ENCODE results near the gene CHRD. TPM values are rescaled to one million over a fixed set of nuclear protein-coding genes. Genes with fewer than 3 reads are reported as not detected.
A peak's percentile ranks its signal among the peaks of the same experiment; 100 is the strongest.

The CHRD gene
- total RNA-seq, 1 donor from 2014 or later, result 5.6 TPM

DNA sequence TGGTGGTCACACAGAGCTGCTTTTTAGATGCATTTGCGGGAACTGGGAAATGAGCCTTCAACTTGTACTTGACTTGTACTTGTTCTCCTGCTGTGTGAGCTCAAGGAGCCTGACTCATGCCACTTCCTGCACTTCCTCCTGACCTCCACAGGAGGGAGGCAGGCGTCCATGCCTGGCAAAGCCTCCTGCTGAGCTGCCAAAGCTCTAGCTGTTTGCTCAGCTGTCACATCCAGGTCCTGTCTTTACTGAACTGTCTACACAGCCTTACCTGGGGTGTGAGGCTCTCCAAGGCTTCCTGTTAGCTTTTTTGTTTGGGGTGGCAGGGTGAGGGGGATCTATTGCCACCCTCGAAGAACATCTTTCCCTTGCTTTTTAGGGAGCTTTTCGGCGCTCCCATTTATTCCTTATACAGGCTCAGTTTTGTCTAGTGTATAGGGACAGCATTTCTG lies 8.3 kb upstream of the CHRD start:
- DNase-seq (ENCODE audit: low spot score in 2 of 2, unreplicated experiment in 2 of 2), result peak in 1 of 2 experiments; percentile 73
- H3K9me3 Mint-ChIP-seq, result no peaks in the 10 kb centered on the region
- H3K36me3 Mint-ChIP-seq, result peaks cover 14% of the 10 kb centered on the region
- TF ChIP-seq, protein P1, sequence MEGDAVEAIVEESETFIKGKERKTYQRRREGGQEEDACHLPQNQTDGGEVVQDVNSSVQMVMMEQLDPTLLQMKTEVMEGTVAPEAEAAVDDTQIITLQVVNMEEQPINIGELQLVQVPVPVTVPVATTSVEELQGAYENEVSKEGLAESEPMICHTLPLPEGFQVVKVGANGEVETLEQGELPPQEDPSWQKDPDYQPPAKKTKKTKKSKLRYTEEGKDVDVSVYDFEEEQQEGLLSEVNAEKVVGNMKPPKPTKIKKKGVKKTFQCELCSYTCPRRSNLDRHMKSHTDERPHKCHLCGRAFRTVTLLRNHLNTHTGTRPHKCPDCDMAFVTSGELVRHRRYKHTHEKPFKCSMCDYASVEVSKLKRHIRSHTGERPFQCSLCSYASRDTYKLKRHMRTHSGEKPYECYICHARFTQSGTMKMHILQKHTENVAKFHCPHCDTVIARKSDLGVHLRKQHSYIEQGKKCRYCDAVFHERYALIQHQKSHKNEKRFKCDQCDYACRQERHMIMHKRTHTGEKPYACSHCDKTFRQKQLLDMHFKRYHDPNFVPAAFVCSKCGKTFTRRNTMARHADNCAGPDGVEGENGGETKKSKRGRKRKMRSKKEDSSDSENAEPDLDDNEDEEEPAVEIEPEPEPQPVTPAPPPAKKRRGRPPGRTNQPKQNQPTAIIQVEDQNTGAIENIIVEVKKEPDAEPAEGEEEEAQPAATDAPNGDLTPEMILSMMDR (IDR thresholded peaks at IDR 0.05; ENCODE audit: unreplicated experiment), result peak; percentile 79
- no peak overlapping the region for H3K27ac Mint-ChIP-seq
- H3K4me3 Mint-ChIP-seq, result no peak overlapping the region
- H3K4me1 Mint-ChIP-seq, result peaks cover 13% of the 10 kb centered on the region
- peaks cover 20% of the 10 kb centered on the region for H3K27me3 Mint-ChIP-seq (ENCODE audit: low read depth)

DNA sequence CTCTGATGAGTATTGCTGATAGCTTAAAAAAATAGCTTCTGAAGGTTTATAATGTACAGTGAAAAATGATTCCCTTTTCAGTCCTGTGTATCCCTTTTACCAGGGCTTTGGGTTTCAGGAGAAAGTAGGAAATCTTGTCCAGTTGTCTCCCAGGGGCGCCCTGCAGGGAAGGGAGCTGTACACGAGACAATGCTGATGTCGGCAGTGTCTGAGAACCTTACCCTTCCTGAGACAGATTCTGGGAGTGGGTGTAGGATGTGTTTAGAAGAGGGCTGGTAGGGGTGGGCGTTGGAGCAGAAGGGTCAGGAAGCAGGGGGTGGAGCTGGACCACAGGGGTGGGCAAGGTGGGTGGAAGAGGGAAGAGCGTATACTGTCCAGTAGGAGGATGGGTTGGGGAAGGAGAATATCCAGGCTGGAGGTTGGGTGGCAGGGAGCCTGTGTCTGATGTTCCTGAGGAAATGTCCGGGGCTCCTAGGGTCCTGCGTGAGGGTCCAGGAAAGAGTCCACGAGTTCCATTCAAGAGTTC lies 7.5 kb upstream of the CHRD start:
- Mint-ChIP-seq H3K27me3 (ENCODE audit: low read depth) (peaks cover 20% of the 10 kb centered on the region), H3K36me3 (peaks cover 9% of the 10 kb centered on the region), H3K4me1 (peaks cover 10% of the 10 kb centered on the region), H3K4me3 (no peak overlapping the region), H3K9me3 (no peaks in the 10 kb centered on the region), H3K27ac (no peak overlapping the region)
- TF ChIP-seq, protein P1 (IDR thresholded peaks at IDR 0.05; ENCODE audit: unreplicated experiment), result no peak
- DNase-seq (ENCODE audit: low spot score in 2 of 2, unreplicated experiment in 2 of 2), result no peak

DNA sequence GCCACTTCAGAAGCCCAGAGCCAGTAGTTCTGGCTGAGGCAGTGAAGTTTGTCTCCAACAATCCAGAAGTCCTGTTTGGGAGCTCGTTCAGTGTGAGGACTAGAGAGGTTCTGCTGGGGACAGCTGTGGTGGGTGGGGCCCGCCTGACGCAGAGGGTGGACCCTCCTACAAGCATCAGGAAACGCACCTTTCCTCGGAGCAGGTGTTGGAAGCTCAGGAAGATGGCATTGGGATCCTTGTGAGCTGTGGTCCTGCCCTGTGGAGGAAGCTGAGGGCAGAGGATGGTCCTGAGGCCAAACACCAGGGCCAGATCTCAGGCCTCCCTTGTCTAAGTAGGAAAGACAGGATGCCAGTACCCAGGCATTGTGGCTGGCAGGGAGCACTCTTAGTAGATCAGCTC lies 6.9 kb upstream of the CHRD start:
- H3K27me3 Mint-ChIP-seq (ENCODE audit: low read depth), result peaks cover 20% of the 10 kb centered on the region
- H3K9me3 Mint-ChIP-seq, result no peaks in the 10 kb centered on the region
- no peak overlapping the region for H3K4me3 Mint-ChIP-seq
- DNase-seq (ENCODE audit: low spot score in 2 of 2, unreplicated experiment in 2 of 2), result no peak
- H3K36me3 Mint-ChIP-seq, result peaks cover 6% of the 10 kb centered on the region
- TF ChIP-seq, protein P1 (IDR thresholded peaks at IDR 0.05; ENCODE audit: unreplicated experiment), result no peak
- peaks cover 10% of the 10 kb centered on the region for H3K4me1 Mint-ChIP-seq
- no peak overlapping the region for H3K27ac Mint-ChIP-seq

DNA sequence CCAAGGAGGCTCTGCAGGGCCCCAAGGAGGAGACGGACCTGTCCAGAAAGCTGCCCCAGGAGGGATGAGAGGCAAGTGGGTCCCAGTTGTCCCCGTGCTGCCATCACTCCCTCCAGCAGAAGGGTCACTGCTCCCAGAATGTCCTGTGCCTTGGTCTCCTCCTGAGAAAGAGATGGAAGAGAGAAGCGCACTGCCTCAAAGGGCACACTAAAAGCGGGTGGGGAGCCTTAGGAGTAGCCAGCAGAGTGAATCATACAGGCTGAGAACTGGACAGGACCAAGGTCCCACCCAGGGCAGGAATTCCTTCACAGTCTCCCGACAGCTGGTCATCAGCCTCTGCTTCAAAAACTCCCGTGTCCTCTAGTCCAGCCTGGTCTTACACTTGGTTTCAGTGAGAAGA lies 6.4 kb upstream of the CHRD start:
- no peaks in the 10 kb centered on the region for H3K9me3 Mint-ChIP-seq
- no peak overlapping the region for H3K4me3 Mint-ChIP-seq
- H3K27me3 Mint-ChIP-seq (ENCODE audit: low read depth), result peaks cover 21% of the 10 kb centered on the region
- peaks cover 4% of the 10 kb centered on the region for H3K36me3 Mint-ChIP-seq
- H3K4me1 Mint-ChIP-seq, result peaks cover 11% of the 10 kb centered on the region
- no peak overlapping the region for H3K27ac Mint-ChIP-seq
- TF ChIP-seq, protein P1 (IDR thresholded peaks at IDR 0.05; ENCODE audit: unreplicated experiment), result no peak
- DNase-seq (ENCODE audit: low spot score in 2 of 2, unreplicated experiment in 2 of 2), result no peak

DNA sequence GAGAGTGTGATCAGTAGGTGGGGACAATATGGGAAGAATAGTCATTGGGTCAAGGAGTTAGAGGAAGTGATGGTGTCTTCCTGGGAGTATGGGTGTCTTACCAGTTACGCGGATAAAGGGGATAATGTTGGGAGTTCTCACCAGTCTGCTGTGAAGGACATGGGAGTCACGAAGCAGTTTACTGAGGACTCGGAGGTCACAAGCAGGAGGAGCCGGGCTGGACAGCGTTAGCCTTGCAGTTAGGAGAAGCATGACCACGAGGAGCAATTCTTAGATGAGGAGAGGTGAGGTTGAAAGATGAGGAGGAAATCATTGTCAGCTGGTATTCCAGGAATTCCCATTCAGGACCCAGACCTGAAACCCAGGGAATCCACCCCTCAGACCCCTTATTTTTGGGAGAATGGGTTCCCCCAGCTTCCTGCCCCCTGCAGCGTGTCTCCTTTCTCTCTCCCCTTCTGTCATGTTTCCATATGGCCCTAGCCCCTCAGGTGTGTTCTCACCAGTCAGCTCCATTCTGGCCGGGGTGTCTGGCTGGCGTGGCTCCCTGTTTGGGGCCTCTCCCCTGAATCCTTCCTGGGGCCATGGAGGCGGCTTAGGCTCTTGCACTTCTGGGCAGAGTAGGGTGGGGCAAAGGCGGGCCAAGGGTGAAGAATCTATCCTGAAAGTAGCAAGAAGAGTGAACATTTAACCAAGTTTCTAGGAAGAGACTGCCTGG lies 4.0 kb upstream of the CHRD start:
- Mint-ChIP-seq H3K36me3 (no peaks in the 10 kb centered on the region), H3K9me3 (no peaks in the 10 kb centered on the region), H3K27me3 (ENCODE audit: low read depth) (peaks cover 36% of the 10 kb centered on the region), H3K4me3 (no peak overlapping the region), H3K27ac (no peak overlapping the region), H3K4me1 (peaks cover 23% of the 10 kb centered on the region)
- no peak for DNase-seq (ENCODE audit: low spot score in 2 of 2, unreplicated experiment in 2 of 2)
- TF ChIP-seq, protein P1 (IDR thresholded peaks at IDR 0.05; ENCODE audit: unreplicated experiment), result no peak

Measured in mesothelial cell of epicardium (in vitro differentiated cells).